GM12801 (cell line): ENCODE data around the gene PTPA.

ENCODE experiments used
- TF ChIP-seq, protein P1 (sequence below): IDR thresholded peaks from one replicate; pipeline ENCODE4 v1.5.1; 2011; ENCODE audit warnings: control low read depth; ENCODE audit not compliant: insufficient read length; ENCODE audit errors: extremely low read depth

Gene PTPA

DNA sequence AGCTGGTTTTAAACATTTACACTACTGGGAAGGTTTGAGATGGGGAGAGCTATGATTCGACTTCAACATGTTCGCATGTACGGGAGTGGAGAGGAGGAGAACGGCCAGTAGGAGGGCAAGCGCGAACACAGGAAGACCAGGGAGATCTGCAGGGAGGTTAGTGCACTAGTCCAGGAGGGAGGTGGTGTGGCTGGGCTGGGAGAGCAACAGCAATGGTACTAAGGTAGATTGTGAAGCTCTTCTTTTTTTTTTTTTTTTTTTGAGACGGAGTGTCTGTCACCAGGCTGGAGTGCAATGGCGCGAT lies 50.3 kb downstream of the PTPA start:
- TF ChIP-seq, protein P1, sequence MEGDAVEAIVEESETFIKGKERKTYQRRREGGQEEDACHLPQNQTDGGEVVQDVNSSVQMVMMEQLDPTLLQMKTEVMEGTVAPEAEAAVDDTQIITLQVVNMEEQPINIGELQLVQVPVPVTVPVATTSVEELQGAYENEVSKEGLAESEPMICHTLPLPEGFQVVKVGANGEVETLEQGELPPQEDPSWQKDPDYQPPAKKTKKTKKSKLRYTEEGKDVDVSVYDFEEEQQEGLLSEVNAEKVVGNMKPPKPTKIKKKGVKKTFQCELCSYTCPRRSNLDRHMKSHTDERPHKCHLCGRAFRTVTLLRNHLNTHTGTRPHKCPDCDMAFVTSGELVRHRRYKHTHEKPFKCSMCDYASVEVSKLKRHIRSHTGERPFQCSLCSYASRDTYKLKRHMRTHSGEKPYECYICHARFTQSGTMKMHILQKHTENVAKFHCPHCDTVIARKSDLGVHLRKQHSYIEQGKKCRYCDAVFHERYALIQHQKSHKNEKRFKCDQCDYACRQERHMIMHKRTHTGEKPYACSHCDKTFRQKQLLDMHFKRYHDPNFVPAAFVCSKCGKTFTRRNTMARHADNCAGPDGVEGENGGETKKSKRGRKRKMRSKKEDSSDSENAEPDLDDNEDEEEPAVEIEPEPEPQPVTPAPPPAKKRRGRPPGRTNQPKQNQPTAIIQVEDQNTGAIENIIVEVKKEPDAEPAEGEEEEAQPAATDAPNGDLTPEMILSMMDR: no peak

DNA sequence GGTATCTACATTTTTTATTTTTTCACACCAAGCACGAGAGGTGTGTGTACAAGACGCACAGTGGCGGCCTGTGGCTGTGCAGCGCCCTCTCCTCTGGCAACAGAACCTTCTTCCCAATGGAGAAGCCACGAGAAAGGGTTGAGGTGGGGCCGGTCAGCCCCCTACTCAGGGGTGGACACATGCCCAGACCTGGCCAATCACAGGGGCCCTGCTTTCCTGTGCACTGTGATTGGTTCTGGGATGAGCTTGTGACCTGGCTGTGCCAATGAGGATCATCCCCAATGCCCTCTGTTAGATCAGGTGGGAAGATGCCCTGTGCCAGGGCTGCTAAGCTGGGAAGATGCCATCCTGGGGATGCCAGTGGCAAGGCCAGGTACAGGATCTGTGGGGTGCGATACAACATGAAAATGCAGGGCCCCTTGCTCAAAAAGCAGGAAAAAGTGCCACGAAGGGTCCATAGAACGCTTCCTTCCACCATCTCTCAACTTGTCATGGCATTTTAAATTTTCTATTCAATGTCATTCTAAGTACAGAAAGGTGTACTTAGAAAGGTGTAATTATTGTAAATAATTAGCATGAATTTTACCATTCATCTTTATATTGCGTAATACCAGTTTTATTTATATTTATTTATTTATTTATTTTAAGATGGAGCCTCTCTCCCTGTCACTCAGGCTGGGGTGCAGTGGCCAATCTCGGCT lies 51.4 kb downstream of the PTPA start:
- TF ChIP-seq, protein P1: no peak

DNA sequence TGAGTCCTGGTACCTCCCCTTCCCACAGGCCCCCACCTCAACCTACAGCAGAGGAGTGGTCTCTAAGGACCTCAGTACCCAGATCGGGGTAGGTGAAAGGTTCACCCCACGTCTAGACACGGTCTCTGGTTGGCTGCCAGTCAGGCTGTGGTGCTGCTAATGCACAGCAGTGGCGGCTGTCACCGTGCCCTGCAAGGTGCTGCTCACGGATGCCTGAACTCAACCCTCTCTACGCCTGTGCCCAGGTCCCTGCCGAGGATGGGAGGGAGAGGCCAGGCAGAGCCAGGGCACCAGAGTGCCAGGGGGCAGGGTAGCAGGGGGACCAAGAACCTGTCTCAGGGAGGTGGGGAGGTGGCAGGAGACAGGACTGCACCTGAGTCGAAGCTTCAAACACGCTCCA lies 52.5 kb downstream of the PTPA start:
- TF ChIP-seq, protein P1: no peak

DNA sequence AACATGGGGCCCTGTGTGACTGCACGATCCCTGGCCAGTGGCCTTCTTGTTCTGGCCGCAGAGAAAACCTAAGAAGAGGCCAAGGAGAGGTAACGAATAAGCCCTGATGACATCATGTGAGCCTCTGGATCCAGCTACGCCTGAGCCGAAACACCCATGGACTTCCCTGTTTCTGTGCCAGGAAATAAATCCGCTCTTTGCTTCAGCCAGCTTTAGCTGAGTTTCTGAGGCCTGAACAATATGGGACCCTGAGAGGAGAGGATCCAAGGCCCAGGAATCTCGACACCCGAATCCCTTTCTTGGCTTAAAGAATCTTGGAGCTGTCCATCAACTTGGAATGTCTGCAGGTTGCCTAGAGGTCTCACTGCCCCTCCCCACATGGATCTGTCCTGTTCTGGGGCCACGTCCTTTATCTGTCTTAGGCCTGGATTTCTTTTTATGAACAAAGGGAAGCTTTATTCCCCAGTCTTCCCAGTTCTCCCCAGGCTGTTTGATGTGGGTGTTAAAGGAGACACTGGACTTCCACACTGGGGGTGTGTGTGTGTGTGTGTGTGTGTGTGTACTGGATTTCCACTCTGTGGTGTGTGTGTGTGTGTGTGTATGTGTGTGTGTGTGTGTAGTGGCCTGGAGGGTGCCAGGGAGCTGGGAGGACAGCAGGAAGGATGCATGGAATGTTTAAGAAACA lies 53.2 kb downstream of the PTPA start:
- TF ChIP-seq, protein P1: no peak

DNA sequence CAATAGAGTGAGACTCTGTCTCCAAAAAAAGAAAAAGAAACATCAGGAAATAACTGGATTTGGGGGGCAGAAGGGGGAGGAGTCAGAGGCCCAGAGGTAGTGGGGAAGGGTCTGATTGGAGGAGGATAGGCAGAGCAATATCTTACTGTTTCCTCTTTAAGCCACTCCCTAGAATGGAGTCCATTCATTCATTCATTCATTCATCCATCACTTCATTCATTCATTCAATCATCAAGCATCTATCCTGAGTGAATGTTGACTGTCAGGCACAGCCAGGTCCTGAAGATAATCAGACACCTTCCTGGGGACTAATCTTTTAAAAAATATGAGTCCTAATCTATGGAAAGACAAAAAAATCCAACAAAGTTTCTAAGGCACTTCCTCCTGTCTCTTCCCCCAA lies 54.0 kb downstream of the PTPA start:
- TF ChIP-seq, protein P1: no peak

- TF ChIP-seq, protein P1: no peak
Measured at GRCh38 chr9:129166623-129167557, 55.7 kb downstream of the PTPA start.

GRCh38 chr9:129170229-129170628 lies 59.0 kb downstream of the PTPA start:
- TF ChIP-seq, protein P1: no peak
